GM23248 (cell line): Measurements from ENCODE around the gene OS9. TPM values are rescaled to one million over a fixed set of nuclear protein-coding genes. Genes with fewer than 3 reads are reported as not detected.

Experiments
- DNase-seq: peaks from one replicate; pipeline ENCODE4 v3.0.0-alpha.2; 2015
- H2AFZ ChIP-seq: fragments of 200-600 bp; sonication (generic); 2 replicates; pipeline ENCODE4 v1.6.1; 2016; ENCODE audit warnings: antibody characterized with exemption
- H3F3A ChIP-seq: fragments of 200-600 bp; sonication (generic); 2 replicates; pipeline ENCODE4 v1.6.1; 2016; ENCODE audit warnings: mild to moderate bottlenecking, antibody characterized with exemption, mixed run types; ENCODE audit not compliant: insufficient read depth
- H3K27ac ChIP-seq: fragments of 200-600 bp; sonication (generic); 2 replicates; pipeline ENCODE4 v1.5.1; 2016; ENCODE audit warnings: mild to moderate bottlenecking
- H3K27me3 ChIP-seq: fragments of 200-600 bp; sonication (generic); replicated peaks from 2 replicates; pipeline ENCODE4 v1.6.1; 2016; ENCODE audit warnings: mild to moderate bottlenecking; ENCODE audit not compliant: insufficient read depth
- H3K36me3 ChIP-seq: fragments of 200-600 bp; sonication (generic); 2 replicates; pipeline ENCODE4 v1.6.1; 2016; ENCODE audit warnings: low read depth, mild to moderate bottlenecking
- H3K4me1 ChIP-seq: fragments of 200-600 bp; sonication (generic); 2 replicates; pipeline ENCODE4 v1.6.1; 2016; ENCODE audit warnings: mild to moderate bottlenecking; ENCODE audit not compliant: insufficient read depth
- H3K4me2 ChIP-seq: fragments of 200-600 bp; sonication (generic); one replicate; pipeline ENCODE4 v1.6.1; 2016; ENCODE audit warnings: mild to moderate bottlenecking; ENCODE audit not compliant: unreplicated experiment
- H3K4me3 ChIP-seq: fragments of 200-600 bp; sonication (generic); 2 replicates; pipeline ENCODE4 v1.5.1; 2016; ENCODE audit warnings: mild to moderate bottlenecking
- H3K79me2 ChIP-seq: fragments of 200-600 bp; sonication (generic); 2 replicates; pipeline ENCODE4 v1.6.1; 2016; ENCODE audit warnings: mild to moderate bottlenecking; ENCODE audit not compliant: insufficient read depth
- H3K9ac ChIP-seq: fragments of 200-600 bp; sonication (generic); 2 replicates; pipeline ENCODE4 v1.6.1; 2016; ENCODE audit warnings: mild to moderate bottlenecking
- H3K9me2 ChIP-seq: fragments of 200-600 bp; sonication (generic); 2 replicates; pipeline ENCODE4 v1.6.1; 2016; ENCODE audit warnings: mixed run types, mild to moderate bottlenecking, moderate library complexity; ENCODE audit not compliant: insufficient read depth
- H3K9me3 ChIP-seq: fragments of 200-600 bp; sonication (generic); one replicate; pipeline ENCODE4 v1.6.1; 2017; ENCODE audit warnings: low read depth
- H4K20me1 ChIP-seq: fragments of 200-600 bp; sonication (generic); 2 replicates; pipeline ENCODE4 v1.6.0; 2016; ENCODE audit not compliant: insufficient read depth
- EZH2 ChIP-seq: fragments of 200-600 bp; sonication (generic); IDR thresholded peaks from 2 replicates; pipeline ENCODE4 v1.6.1; 2018; ENCODE audit warnings: antibody characterized with exemption, mild to moderate bottlenecking; ENCODE audit not compliant: insufficient read depth, poor library complexity, severe bottlenecking
- EZH2phosphoT487 ChIP-seq: fragments of 200-600 bp; sonication (generic); IDR thresholded peaks from 2 replicates; pipeline ENCODE4 v1.6.1; 2018; ENCODE audit warnings: antibody characterized with exemption, moderate library complexity, mild to moderate bottlenecking, low read depth; ENCODE audit not compliant: insufficient read depth
- WGBS, 2 experiments: methylation state at CpG; one replicate each; pipeline ENCODE4 v1.1.6; 2015 to 2017; ENCODE audit warnings: low lambda C conversion rate in 2 of 2, low coverage in 1 of 2; ENCODE audit errors: missing lambda C conversion rate in 2 of 2; 5-methylcytosine and 5-hydroxymethylcytosine counted together
- in situ Hi-C: fragments of 300-500 bp; cut with MboI; formaldehyde crosslinking; loops from 2 replicates; pipeline ENCODE4 v1.15.0; 2020
- polyA plus RNA-seq: library from polyadenylated mRNA; unstranded; fragments of >200 nt; fragmentation: Nextera tagmentation; extraction: Ambion mirVana; gene quantifications from 2 replicates; pipeline ENCODE4 v1.2.1, GENCODE V29; 2016
- total RNA-seq: library from RNA; depleted of rRNA; stranded (reverse); fragments of >200 nt; shearing (Covaris generic); gene quantifications from 2 replicates; pipeline ENCODE4 v1.2.3, GENCODE V29; 2014

OS9 gene
- total and polyA plus RNA-seq, 2 experiments from 2014 or later = 186 to 329 TPM

GRCh38 chr12:57750561-57751431 lies 56.9 kb downstream of the OS9 start:
- Histone ChIP-seq H3K27ac (peak overlapping the region; percentile 94; the same call in 1 of the 2 replicates), H3K9me2 (no peaks in the 10 kb centered on the region), H3K4me2 (peak overlapping the region; percentile 96), H2AFZ (no peak overlapping the region; the same call in 1 of the 2 replicates), H4K20me1 (no peaks in the 10 kb centered on the region), H3K27me3 (peaks cover 11% of the 10 kb centered on the region), H3K4me3 (peak overlapping the region; percentile 94), H3K4me1 (peaks cover 6% of the 10 kb centered on the region; the same call in 1 of the 2 replicates), H3K36me3 (peaks cover 11% of the 10 kb centered on the region; the same call in 1 of the 2 replicates), H3K79me2 (peaks cover 33% of the 10 kb centered on the region), H3K9ac (peak overlapping the region; percentile 98), H3K9me3 (no peaks in the 10 kb centered on the region), H3F3A (peaks cover 29% of the 10 kb centered on the region)
- TF ChIP-seq EZH2 (no peak), EZH2phosphoT487 (no peak)
- DNase-seq = no peak
- in situ Hi-C loops = no loop called here
- 87 to 90% methylated on average over 15 of the region's 15 CpGs for WGBS, 2 experiments

DNA sequence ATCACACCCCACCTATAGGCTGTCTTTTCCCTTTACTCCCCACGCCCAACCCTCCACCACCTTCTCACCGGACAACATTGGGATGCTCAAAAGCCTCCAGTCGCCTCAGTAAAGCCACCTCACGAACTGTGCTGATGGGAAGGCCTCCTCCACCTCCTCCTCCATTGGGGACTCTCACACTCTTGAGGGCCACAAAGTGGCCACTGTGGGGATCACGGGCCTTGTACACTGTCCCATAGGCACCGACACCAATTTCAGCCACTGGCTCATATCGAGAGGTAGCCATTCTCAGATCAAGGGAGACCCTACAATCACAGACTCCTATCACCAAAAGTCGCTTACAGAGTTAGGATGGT lies 57.5 kb downstream of the OS9 start:
- in situ Hi-C loops = no loop called here
- no peaks in the 10 kb centered on the region for H3K9me3 ChIP-seq

GRCh38 chr12:57751788-57752667 lies 58.1 kb downstream of the OS9 start, which contains the start of gene CDK4:
Gene CDK4 (minus strand): TSS chr12:57752310. CDS start chr12:57751717, 593 bp downstream.
- WGBS, 2 experiments = 0 to 2% methylated on average over 44 to 56 of the region's 58 CpGs
- Histone ChIP-seq H3K27me3 (peaks cover 22% of the 10 kb centered on the region), H3K36me3 (peaks cover 10% of the 10 kb centered on the region; the same call in 1 of the 2 replicates), H3K9me2 (no peaks in the 10 kb centered on the region), H3K9me3 (no peaks in the 10 kb centered on the region), H3K4me2 (peak within 1 kb of the TSS; percentile 96), H3F3A (peaks cover 17% of the 10 kb centered on the region), H3K4me3 (peak within 1 kb of the TSS; percentile 94), H4K20me1 (no peaks in the 10 kb centered on the region), H3K27ac (peak within 1 kb of the TSS; percentile 94), H3K79me2 (peaks cover 33% of the 10 kb centered on the region), H3K9ac (peak within 1 kb of the TSS; percentile 98), H3K4me1 (peaks cover 4% of the 10 kb centered on the region; the same call in 1 of the 2 replicates), H2AFZ (peak within 1 kb of the TSS; percentile 83)
- no peak for TF ChIP-seq EZH2phosphoT487
- no peak for TF ChIP-seq EZH2
- in situ Hi-C loops = no loop called here
- DNase-seq = peak; percentile 99

More for the DNA sequence above, 57.5 kb downstream of the OS9 start:
- peaks cover 11% of the 10 kb centered on the region; the same call in 1 of the 2 replicates for H3K36me3 ChIP-seq
- peak overlapping the region; percentile 94 for H3K27ac ChIP-seq
- peak overlapping the region; percentile 96 for H3K4me2 ChIP-seq
- H3K9me2 ChIP-seq = no peaks in the 10 kb centered on the region
- peak overlapping the region; percentile 98 for H3K9ac ChIP-seq
- peak; percentile 27 for DNase-seq
- peaks cover 18% of the 10 kb centered on the region for H3K27me3 ChIP-seq
- H3K79me2 ChIP-seq = peaks cover 33% of the 10 kb centered on the region
- WGBS, 2 experiments = 3 to 6% methylated on average over 8 of the region's 8 CpGs
- peaks cover 23% of the 10 kb centered on the region for H3F3A ChIP-seq
- peak overlapping the region; percentile 83 for H2AFZ ChIP-seq
- peak overlapping the region; percentile 94 for H3K4me3 ChIP-seq
- H3K4me1 ChIP-seq = peaks cover 4% of the 10 kb centered on the region; the same call in 1 of the 2 replicates
- TF ChIP-seq EZH2phosphoT487 (no peak), EZH2 (no peak)
- H4K20me1 ChIP-seq = no peaks in the 10 kb centered on the region

DNA sequence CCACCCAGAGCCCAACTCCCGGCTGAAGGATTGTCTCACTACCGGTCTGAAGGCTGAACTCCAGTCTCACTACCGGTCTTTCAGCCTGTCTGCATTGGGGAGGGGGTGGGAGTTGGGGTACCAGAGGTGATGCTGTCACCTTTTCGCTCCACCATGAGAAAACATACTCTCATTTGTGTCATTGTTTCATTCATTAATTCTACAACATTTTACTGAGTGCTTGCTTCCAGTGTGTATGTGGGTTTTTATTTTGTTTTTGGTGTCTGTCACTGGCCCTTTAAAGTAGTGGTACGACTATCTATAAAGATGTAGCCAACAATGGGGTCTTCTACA lies 58.7 kb downstream of the OS9 start:
- in situ Hi-C loops = no loop called here
- Histone ChIP-seq H2AFZ (peak overlapping the region; percentile 58), H3K4me1 (peaks cover 4% of the 10 kb centered on the region; the same call in 1 of the 2 replicates), H3K4me3 (peak overlapping the region; percentile 94), H3K27me3 (peaks cover 22% of the 10 kb centered on the region), H3K79me2 (peaks cover 33% of the 10 kb centered on the region), H3K9me3 (no peaks in the 10 kb centered on the region), H3K9ac (peak overlapping the region; percentile 45), H3K36me3 (peaks cover 5% of the 10 kb centered on the region; the same call in 1 of the 2 replicates), H4K20me1 (no peaks in the 10 kb centered on the region), H3K27ac (no peak overlapping the region), H3F3A (peaks cover 11% of the 10 kb centered on the region), H3K4me2 (peak overlapping the region; percentile 67), H3K9me2 (no peaks in the 10 kb centered on the region)
- DNase-seq = no peak
- TF ChIP-seq EZH2 (no peak), EZH2phosphoT487 (no peak)
- 1% methylated on average over 5 of the region's 5 CpGs for WGBS, 2 experiments
